IMR-90 (cell line): ENCODE results near the gene CNIH1. TPM values are rescaled to one million over a fixed set of nuclear protein-coding genes. Genes with fewer than 3 reads are reported as not detected.

Source experiments
- ATAC-seq: fragments of 200-7000 bp; cut with Tn5 transposase; 2 replicates; pipeline ENCODE4 v1.9.1; 2020; ENCODE audit warnings: low read depth, mild to moderate bottlenecking, moderate library complexity
- BruUV-seq: library from RNA; stranded (reverse); fragments of 400-500 nt; replicated peaks from 2 replicates; lab custom pipeline; 2021; lab: Mats Ljungman, UMichigan
- CTCF ChIA-PET: fragments of 300-600 bp; formaldehyde crosslinking; extraction: SDS; loops from one replicate; lab custom pipeline; 2021; ENCODE audit warnings: antibody characterized with exemption; lab: Yijun Ruan, JAX
- POLR2A ChIA-PET: fragments of 300-600 bp; sonication (Branson Sonifier 250); formaldehyde crosslinking; loops from one replicate; lab custom pipeline; 2022; ENCODE audit warnings: antibody characterized with exemption; ENCODE audit not compliant: unreplicated experiment; lab: Charles Lee
- DNase-seq: peaks from one replicate; pipeline ENCODE4 v3.0.0; 2013
- H2AFZ ChIP-seq: replicated peaks from 2 replicates; pipeline ENCODE3; 2013; ENCODE audit warnings: low read length, mild to moderate bottlenecking; ENCODE audit not compliant: poor library complexity
- H2AK5ac ChIP-seq: 2 replicates; pipeline ENCODE4 v1.6.1; 2013; ENCODE audit warnings: low read depth, low read length, inconsistent platforms
- H2AK9ac ChIP-seq: replicated peaks from 2 replicates; pipeline ENCODE3; 2013; ENCODE audit warnings: mild to moderate bottlenecking, low read depth, low read length, moderate library complexity; ENCODE audit not compliant: poor library complexity
- H2BK120ac ChIP-seq: 2 replicates; pipeline ENCODE4 v1.6.1; 2013; ENCODE audit warnings: low read depth, low read length, inconsistent platforms
- H2BK15ac ChIP-seq: 3 replicates; pipeline ENCODE4 v1.6.1; 2013; ENCODE audit warnings: low read depth, low read length, inconsistent platforms
- H2BK20ac ChIP-seq: 2 replicates; pipeline ENCODE4 v1.6.1; 2013; ENCODE audit warnings: low read depth, mild to moderate bottlenecking, inconsistent platforms, low read length, moderate library complexity
- H2BK5ac ChIP-seq: 2 replicates; pipeline ENCODE4 v1.6.1; 2013; ENCODE audit warnings: mild to moderate bottlenecking, low read depth, low read length, inconsistent platforms; ENCODE audit not compliant: poor library complexity, severe bottlenecking
- H3K14ac ChIP-seq: replicated peaks from 2 replicates; pipeline ENCODE4 v1.6.1; 2013; ENCODE audit warnings: low read depth, low read length, inconsistent platforms
- H3K18ac ChIP-seq: 2 replicates; pipeline ENCODE4 v1.6.1; 2013; ENCODE audit warnings: low read depth, low read length, control low read depth
- H3K23ac ChIP-seq: 2 replicates; pipeline ENCODE4 v1.6.1; 2013; ENCODE audit warnings: low read depth, low read length, inconsistent platforms
- H3K27ac ChIP-seq: 2 replicates; pipeline ENCODE4 v1.5.1; 2013; ENCODE audit warnings: mild to moderate bottlenecking, control low read depth, low read length; ENCODE audit not compliant: insufficient read depth
- H3K27me3 ChIP-seq: 2 replicates; pipeline ENCODE4 v1.6.1; 2013; ENCODE audit warnings: low read length; ENCODE audit not compliant: control insufficient read depth, insufficient read depth
- H3K36me3 ChIP-seq: 2 replicates; pipeline ENCODE4 v1.6.1; 2013; ENCODE audit warnings: low read length, mixed read lengths; ENCODE audit not compliant: control insufficient read depth, insufficient read depth
- H3K4ac ChIP-seq: 2 replicates; pipeline ENCODE4 v1.6.1; 2013; ENCODE audit warnings: low read depth, low read length, inconsistent platforms
- H3K4me1 ChIP-seq: 2 replicates; pipeline ENCODE4 v1.6.1; 2013; ENCODE audit warnings: low read length, mixed read lengths; ENCODE audit not compliant: control insufficient read depth, insufficient read depth
- H3K4me2 ChIP-seq: 2 replicates; pipeline ENCODE4 v1.6.1; 2013; ENCODE audit warnings: low read depth, mild to moderate bottlenecking, control low read depth, low read length, moderate library complexity
- H3K4me3 ChIP-seq: 2 replicates; pipeline ENCODE4 v1.5.1; 2013; ENCODE audit warnings: low read depth, mild to moderate bottlenecking, control low read depth, low read length, moderate library complexity; ENCODE audit not compliant: insufficient read depth
- H3K56ac ChIP-seq: 2 replicates; pipeline ENCODE4 v1.6.1; 2013; ENCODE audit warnings: low read length, inconsistent platforms; ENCODE audit not compliant: insufficient read depth; ENCODE audit errors: extremely low read depth
- H3K79me1 ChIP-seq, 2 experiments: 2 replicates each; pipeline ENCODE4 v1.6.1; 2013; ENCODE audit warnings: low read length in 2 of 2, inconsistent platforms in 1 of 2, low read depth in 1 of 2
- H3K9ac ChIP-seq: 2 replicates; pipeline ENCODE4 v1.6.1; 2013; ENCODE audit warnings: low read depth, low read length, control low read depth
- H3K9me1 ChIP-seq: 2 replicates; pipeline ENCODE4 v1.6.1; 2013; ENCODE audit warnings: low read length, inconsistent platforms; ENCODE audit not compliant: insufficient read depth
- H3K9me3 ChIP-seq: 2 replicates; pipeline ENCODE4 v1.6.1; 2013; ENCODE audit warnings: low read length; ENCODE audit not compliant: control insufficient read depth, insufficient read depth
- H4K20me1 ChIP-seq: 2 replicates; pipeline ENCODE4 v1.6.1; 2013; ENCODE audit warnings: low read length, inconsistent platforms; ENCODE audit not compliant: insufficient read depth
- H4K5ac ChIP-seq: 2 replicates; pipeline ENCODE4 v1.6.1; 2013; ENCODE audit warnings: mild to moderate bottlenecking, low read depth, low read length, control low read depth
- H4K8ac ChIP-seq, 2 experiments: 2 replicates each; pipeline ENCODE4 v1.6.1; 2013; ENCODE audit warnings: low read depth in 2 of 2, low read length in 2 of 2, control low read depth in 1 of 2, inconsistent platforms in 1 of 2
- H4K91ac ChIP-seq: 2 replicates; pipeline ENCODE4 v1.6.1; 2013; ENCODE audit warnings: low read depth, low read length, inconsistent platforms; ENCODE audit not compliant: insufficient read depth
- BHLHE40 ChIP-seq: fragments of 150-350 bp; IDR thresholded peaks from 2 replicates; pipeline ENCODE4 v1.6.1; 2016; ENCODE audit warnings: mild to moderate bottlenecking, low read depth, low read length
- CEBPB ChIP-seq: IDR thresholded peaks from 2 replicates; pipeline ENCODE4 v1.6.1; 2012; ENCODE audit warnings: low read depth, low read length, improper control_type of control experiment
- CHD1 ChIP-seq: IDR thresholded peaks from 2 replicates; pipeline ENCODE4 v1.6.1; 2012; ENCODE audit warnings: low read depth, low read length, improper control_type of control experiment
- CTCF ChIP-seq: conservative IDR thresholded peaks from 2 replicates; pipeline ENCODE4 v1.5.1; 2012; ENCODE audit warnings: mild to moderate bottlenecking, low read depth, low read length, improper control_type of control experiment
- ELK1 ChIP-seq: fragments of 150-350 bp; IDR thresholded peaks from 2 replicates; pipeline ENCODE4 v1.6.1; 2016; ENCODE audit warnings: low read depth, mild to moderate bottlenecking, low read length, moderate library complexity, borderline replicate concordance
- FOS ChIP-seq: fragments of 150-350 bp; IDR thresholded peaks from 2 replicates; pipeline ENCODE4 v1.6.1; 2016; ENCODE audit warnings: low read depth, low read length
- MAFK ChIP-seq: IDR thresholded peaks from 2 replicates; pipeline ENCODE4 v1.6.1; 2012; ENCODE audit warnings: low read depth, low read length, improper control_type of control experiment
- MAZ ChIP-seq: IDR thresholded peaks from 2 replicates; pipeline ENCODE4 v1.6.1; 2012; ENCODE audit warnings: low read depth, mild to moderate bottlenecking, low read length, improper control_type of control experiment, moderate library complexity, borderline replicate concordance
- MXI1 ChIP-seq: IDR thresholded peaks from 2 replicates; pipeline ENCODE4 v1.6.1; 2012; ENCODE audit warnings: low read depth, mild to moderate bottlenecking, low read length, moderate library complexity, borderline replicate concordance
- NFE2L2 ChIP-seq: fragments of 150-350 bp; IDR thresholded peaks from 2 replicates; pipeline ENCODE4 v1.6.1; 2016; ENCODE audit warnings: low read depth, mild to moderate bottlenecking, low read length
- POLR2A ChIP-seq: IDR thresholded peaks from 2 replicates; pipeline ENCODE4 v1.6.1; 2012; ENCODE audit warnings: mild to moderate bottlenecking, low read depth, low read length
- RAD21 ChIP-seq: IDR thresholded peaks from 2 replicates; pipeline ENCODE4 v1.6.1; 2012; ENCODE audit warnings: low read length, improper control_type of control experiment
- RCOR1 ChIP-seq: IDR thresholded peaks from 2 replicates; pipeline ENCODE4 v1.6.1; 2012; ENCODE audit warnings: mild to moderate bottlenecking, low read length, improper control_type of control experiment; ENCODE audit not compliant: insufficient replicate concordance
- RFX5 ChIP-seq: IDR thresholded peaks from 2 replicates; pipeline ENCODE4 v1.8.0; 2012; ENCODE audit warnings: low read depth, mild to moderate bottlenecking, low read length, moderate library complexity
- SMC3 ChIP-seq: fragments of 150-350 bp; IDR thresholded peaks from 2 replicates; pipeline ENCODE4 v1.6.1; 2016; ENCODE audit warnings: low read depth, mild to moderate bottlenecking, antibody characterized with exemption, low read length, moderate library complexity
- USF2 ChIP-seq: fragments of 150-350 bp; IDR thresholded peaks from 2 replicates; pipeline ENCODE4 v1.6.1; 2017; ENCODE audit warnings: mild to moderate bottlenecking, antibody characterized with exemption, low read length, low read depth
- WGBS, 2 experiments: methylation state at CpG; one replicate each; pipeline versions ENCODE4 v1.1.5 to v1.1.7; 2013; ENCODE audit warnings: missing lambda C conversion rate in 2 of 2; ENCODE audit not compliant: insufficient read length in 1 of 2; ENCODE audit errors: extremely low coverage in 2 of 2; 5-methylcytosine and 5-hydroxymethylcytosine counted together
- dilution Hi-C: fragments of 300-500 bp; cut with HindIII; formaldehyde crosslinking; loops from one replicate; pipeline ENCODE4 v1.14.3; 2018; ENCODE audit warnings: low sequenced_read_pairs; ENCODE audit not compliant: unreplicated experiment
- in situ Hi-C: fragments of 300-500 bp; cut with MboI; formaldehyde crosslinking; loops from 3 replicates; pipeline ENCODE4 v1.14.3; 2019; ENCODE audit warnings: low sequenced_read_pairs, inconsistent platforms, mixed read lengths
- intact Hi-C: fragments of 100-400 bp; cut with micrococcal nuclease; formaldehyde crosslinking; loops from 2 replicates; pipeline ENCODE4 v1.10.0; 2022
- polyA plus RNA-seq, 3 experiments: library from polyadenylated mRNA; depleted of rRNA; stranded (reverse); fragments of >200 nt; gene quantifications; 2 replicates each; pipeline ENCODE4 v1.2.3, GENCODE V29; 2012; ENCODE audit warnings: low replicate concordance in 1 of 3
- total RNA-seq: library from RNA; depleted of rRNA; stranded (reverse); fragments of >200 nt; gene quantifications from 2 replicates; pipeline ENCODE4 v1.2.3, GENCODE V29; 2012

CNIH1 gene
- total and polyA plus RNA-seq, 2 of the 4 experiments (the other 2 are of a cell fraction) = 244 to 284 TPM

GRCh38 chr14:54424479-54424901 lies 16.7 kb downstream of the CNIH1 start:
- WGBS, 2 experiments = no CpG with 5 or more reads among the region's 4 CpGs
- peaks cover 19% of the 10 kb centered on the region in 2 experiments for H3K79me1 ChIP-seq
- H3K9me3 ChIP-seq = no peaks in the 10 kb centered on the region
- no peak overlapping the region for H2AK5ac ChIP-seq
- peaks cover 3% of the 10 kb centered on the region; the same call in 1 of the 2 replicates for H4K20me1 ChIP-seq
- POLR2A ChIA-PET = no interaction called here
- no peak overlapping the region for H3K9ac ChIP-seq
- ATAC-seq (no peak), DNase-seq (no peak)
- no peak overlapping the region for H3K27ac ChIP-seq
- no peak overlapping the region for H3K23ac ChIP-seq
- no peak overlapping the region for H3K14ac ChIP-seq
- H2BK5ac ChIP-seq = no peak overlapping the region
- H3K36me3 ChIP-seq = peaks cover 12% of the 10 kb centered on the region
- no peak overlapping the region for H3K4me2 ChIP-seq
- H3K4ac ChIP-seq = no peak overlapping the region
- BruUV-seq = no TSS peak
- intact Hi-C loops = no loop called here
- H3K9me1 ChIP-seq = no peaks in the 10 kb centered on the region; the same call in 1 of the 2 replicates
- no peak overlapping the region for H2AFZ ChIP-seq
- H4K8ac ChIP-seq = no peak overlapping the region
- in situ Hi-C loops = no loop called here
- H2BK120ac ChIP-seq = no peak overlapping the region
- no peak overlapping the region for H3K18ac ChIP-seq
- H3K27me3 ChIP-seq = no peaks in the 10 kb centered on the region
- H2BK15ac ChIP-seq = no peak overlapping the region
- dilution Hi-C loops = no loop called here
- H3K4me1 ChIP-seq = no peaks in the 10 kb centered on the region
- CTCF ChIA-PET = no interaction called here
- H3K4me3 ChIP-seq = no peak overlapping the region
- TF ChIP-seq MAFK (no peak), USF2 (no peak), MXI1 (no peak), ELK1 (no peak), CEBPB (no peak), SMC3 (no peak), NFE2L2 (no peak), RAD21 (no peak), POLR2A (no peak), FOS (no peak), CHD1 (no peak), CTCF (no peak), MAZ (no peak), RCOR1 (no peak), BHLHE40 (no peak), RFX5 (no peak)
- H4K91ac ChIP-seq = no peak overlapping the region
- no peak overlapping the region for H4K5ac ChIP-seq
- H2AK9ac ChIP-seq = no peak overlapping the region
- H2BK20ac ChIP-seq = no peak overlapping the region
- H3K56ac ChIP-seq = no peak overlapping the region
